ENCODE results near the gene PTPRJ. TPM values are rescaled to one million over a fixed set of nuclear protein-coding genes. Genes with fewer than 3 reads are reported as not detected.
A peak's percentile ranks its signal among the peaks of the same experiment; 100 is the strongest.

PTPRJ gene
- total and polyA plus RNA-seq, 2 experiments from 2014 or later, result 4.5 to 9.5 TPM

DNA sequence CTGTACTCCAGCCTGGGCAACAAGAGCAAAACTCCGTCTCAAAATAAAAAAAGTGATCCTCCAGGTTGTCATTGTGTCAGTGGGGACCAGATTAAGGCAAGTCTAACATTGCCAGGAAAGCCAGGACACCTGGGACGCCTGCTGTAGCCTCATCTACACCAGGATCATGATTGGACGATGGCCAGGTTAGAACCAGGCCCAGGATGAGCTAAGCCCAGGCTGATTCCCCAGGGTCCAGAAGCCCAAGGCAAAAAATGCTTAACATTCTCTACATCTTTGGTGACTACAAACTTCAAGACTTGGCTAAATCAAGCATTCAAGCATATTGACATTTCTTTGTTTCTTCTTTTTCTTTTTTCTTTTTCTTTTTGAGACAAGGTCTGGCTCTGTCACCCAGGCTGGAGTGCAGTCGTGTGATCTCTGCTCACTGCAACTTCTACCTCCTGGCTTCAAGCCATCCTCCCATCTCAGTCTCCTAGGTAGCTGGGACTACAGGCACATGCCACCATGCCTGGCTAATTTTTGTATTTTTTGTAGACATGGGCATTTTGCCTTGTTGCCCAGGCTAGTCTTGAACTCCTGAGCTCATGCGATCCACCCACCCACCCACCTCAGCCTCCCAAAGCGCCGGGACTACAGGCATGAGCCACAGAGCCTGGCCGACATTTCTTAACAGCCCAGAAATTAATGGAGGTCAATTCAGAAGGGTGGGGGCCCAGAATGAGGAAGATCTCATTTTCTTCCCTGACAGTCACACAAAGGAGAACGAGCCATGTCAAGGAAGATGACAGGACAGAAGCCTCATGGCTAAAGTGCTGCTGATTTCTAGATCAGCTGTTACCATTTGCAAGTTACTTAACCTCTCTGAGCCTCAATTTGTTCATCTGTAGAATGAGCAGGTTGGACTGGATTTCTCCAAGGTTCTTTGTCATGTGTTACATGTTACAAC lies 12.5 kb upstream of the PTPRJ start:
- no peak overlapping the region for H3K27ac ChIP-seq
- H4K20me1 ChIP-seq (ENCODE audit: insufficient read depth), result no peaks in the 10 kb centered on the region
- no peaks in the 10 kb centered on the region for H3K79me2 ChIP-seq (ENCODE audit: insufficient read depth)
- no peak overlapping the region for H3K4me2 ChIP-seq (ENCODE audit: unreplicated experiment)
- H3K4me1 ChIP-seq (ENCODE audit: insufficient read depth), result peaks cover 7% of the 10 kb centered on the region
- peak; percentile 65 for DNase-seq
- no peaks in the 10 kb centered on the region for H3K9me3 ChIP-seq (ENCODE audit: low read depth)
- no peaks in the 10 kb centered on the region for H3K9me2 ChIP-seq (ENCODE audit: insufficient read depth)
- H3K9ac ChIP-seq, result no peak overlapping the region
- in situ Hi-C loops (cut with MboI), result no loop called here
- no peaks in the 10 kb centered on the region for H3K36me3 ChIP-seq (ENCODE audit: low read depth)
- 91 to 92% methylated on average over 9 of the region's 9 CpGs for WGBS, 2 experiments (ENCODE audit: low coverage in 1 of 2, low lambda C conversion rate in 2 of 2, missing lambda C conversion rate in 2 of 2)
- H2AFZ ChIP-seq, result no peak overlapping the region
- no peak overlapping the region for H3K4me3 ChIP-seq
- TF ChIP-seq EZH2 (IDR thresholded peaks at IDR 0.05; ENCODE audit: insufficient read depth, poor library complexity, severe bottlenecking) (no peak), EZH2phosphoT487 (IDR thresholded peaks at IDR 0.05; ENCODE audit: insufficient read depth, low read depth) (no peak)
- H3F3A ChIP-seq (ENCODE audit: insufficient read depth), result peaks cover under 1% of the 10 kb centered on the region; the same call in 1 of the 2 replicates
- no peaks in the 10 kb centered on the region for H3K27me3 ChIP-seq (replicated peaks; ENCODE audit: insufficient read depth)

DNA sequence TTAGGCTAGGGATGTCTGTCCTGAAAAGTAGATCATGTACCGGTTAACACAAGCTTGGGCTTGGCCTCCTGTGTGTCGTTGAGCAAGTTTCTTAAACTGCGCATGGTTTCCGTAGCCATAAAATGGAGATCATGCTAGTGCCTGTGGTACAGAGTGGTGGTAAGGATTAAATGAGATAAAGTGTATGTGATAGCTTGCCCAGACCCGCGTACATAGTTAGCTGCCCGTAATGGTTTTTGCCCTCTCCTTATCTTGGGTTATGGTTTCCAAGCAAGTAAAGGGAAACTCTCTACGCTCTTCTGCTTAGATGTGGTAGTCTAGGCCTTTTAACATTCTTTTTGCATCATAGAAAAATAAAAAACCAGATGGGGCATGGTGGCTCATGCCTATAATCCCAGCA lies 11.0 kb upstream of the PTPRJ start:
- H3K27ac ChIP-seq, result no peak overlapping the region
- H2AFZ ChIP-seq, result no peak overlapping the region
- H3K9me2 ChIP-seq (ENCODE audit: insufficient read depth), result no peaks in the 10 kb centered on the region
- H3K4me2 ChIP-seq (ENCODE audit: unreplicated experiment), result no peak overlapping the region
- in situ Hi-C loops (cut with MboI), result no loop called here
- TF ChIP-seq EZH2 (IDR thresholded peaks at IDR 0.05; ENCODE audit: insufficient read depth, poor library complexity, severe bottlenecking) (no peak), EZH2phosphoT487 (IDR thresholded peaks at IDR 0.05; ENCODE audit: insufficient read depth, low read depth) (no peak)
- peaks cover 13% of the 10 kb centered on the region for H3F3A ChIP-seq (ENCODE audit: insufficient read depth)
- no peaks in the 10 kb centered on the region for H3K36me3 ChIP-seq (ENCODE audit: low read depth)
- peaks cover 16% of the 10 kb centered on the region for H3K4me1 ChIP-seq (ENCODE audit: insufficient read depth)
- no peak overlapping the region for H3K9ac ChIP-seq
- H3K27me3 ChIP-seq (replicated peaks; ENCODE audit: insufficient read depth), result no peaks in the 10 kb centered on the region
- no peaks in the 10 kb centered on the region for H3K79me2 ChIP-seq (ENCODE audit: insufficient read depth)
- 95 to 99% methylated on average over 8 of the region's 8 CpGs for WGBS, 2 experiments (ENCODE audit: low coverage in 1 of 2, low lambda C conversion rate in 2 of 2, missing lambda C conversion rate in 2 of 2)
- H4K20me1 ChIP-seq (ENCODE audit: insufficient read depth), result no peaks in the 10 kb centered on the region
- no peaks in the 10 kb centered on the region for H3K9me3 ChIP-seq (ENCODE audit: low read depth)
- DNase-seq, result no peak
- no peak overlapping the region for H3K4me3 ChIP-seq

DNA sequence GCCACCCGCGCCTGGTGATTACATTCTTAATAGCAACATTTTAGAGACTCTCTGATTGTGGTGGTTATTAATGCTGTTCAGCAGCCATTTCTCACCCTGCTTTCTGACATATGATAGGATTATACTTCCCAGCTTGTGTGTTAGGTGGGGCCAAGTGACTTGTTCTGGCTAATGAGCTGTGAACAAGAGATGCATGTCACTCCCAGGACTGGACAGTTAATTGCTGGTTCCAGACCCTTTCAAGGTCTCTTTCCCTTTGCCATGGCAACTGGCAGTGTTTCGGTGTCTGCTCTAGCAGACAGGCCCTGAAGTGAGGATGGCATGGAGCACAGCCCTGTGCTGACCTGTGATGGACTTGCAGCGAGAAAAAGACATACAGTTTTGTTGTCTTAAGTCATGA lies 8.9 kb upstream of the PTPRJ start:
- DNase-seq, result no peak
- no peak overlapping the region for H3K4me2 ChIP-seq (ENCODE audit: unreplicated experiment)
- H3K79me2 ChIP-seq (ENCODE audit: insufficient read depth), result no peaks in the 10 kb centered on the region
- peaks cover 27% of the 10 kb centered on the region for H3K4me1 ChIP-seq (ENCODE audit: insufficient read depth)
- H3K4me3 ChIP-seq, result no peak overlapping the region
- H3K27ac ChIP-seq, result no peak overlapping the region
- no peak overlapping the region for H2AFZ ChIP-seq
- 99% methylated on average over 4 of the region's 4 CpGs for WGBS, 2 experiments (ENCODE audit: low coverage in 1 of 2, low lambda C conversion rate in 2 of 2, missing lambda C conversion rate in 2 of 2)
- H3K36me3 ChIP-seq (ENCODE audit: low read depth), result no peaks in the 10 kb centered on the region
- no peaks in the 10 kb centered on the region for H3K9me3 ChIP-seq (ENCODE audit: low read depth)
- in situ Hi-C loops (cut with MboI), result no loop called here
- H3K9ac ChIP-seq, result no peak overlapping the region
- H3K27me3 ChIP-seq (replicated peaks; ENCODE audit: insufficient read depth), result no peaks in the 10 kb centered on the region
- peaks cover 31% of the 10 kb centered on the region for H3F3A ChIP-seq (ENCODE audit: insufficient read depth)
- no peaks in the 10 kb centered on the region for H3K9me2 ChIP-seq (ENCODE audit: insufficient read depth)
- H4K20me1 ChIP-seq (ENCODE audit: insufficient read depth), result no peaks in the 10 kb centered on the region
- TF ChIP-seq EZH2 (IDR thresholded peaks at IDR 0.05; ENCODE audit: insufficient read depth, poor library complexity, severe bottlenecking), result no peak
- TF ChIP-seq EZH2phosphoT487 (IDR thresholded peaks at IDR 0.05; ENCODE audit: insufficient read depth, low read depth), result no peak

DNA sequence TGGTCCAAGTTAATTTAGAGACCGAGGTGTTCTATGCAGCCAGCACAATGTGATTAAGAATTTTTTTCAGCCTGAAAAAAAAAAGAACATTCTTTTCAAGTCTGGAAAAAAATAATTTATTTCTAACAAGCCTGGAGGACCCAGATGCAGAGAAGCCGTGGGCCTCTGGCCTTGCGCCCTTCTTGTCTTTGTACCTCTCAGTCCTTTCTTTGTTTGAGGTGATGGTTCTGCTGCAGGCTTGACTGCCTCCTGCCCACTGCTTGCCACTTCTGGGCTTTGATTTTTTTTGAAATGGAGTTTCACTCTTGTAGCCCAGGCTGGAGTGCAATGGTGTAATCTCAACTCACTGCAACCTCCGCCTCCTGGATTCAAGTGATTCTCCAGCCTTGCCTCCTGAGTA lies 7.2 kb upstream of the PTPRJ start:
- no peak overlapping the region for H3K4me3 ChIP-seq
- H3K9me2 ChIP-seq (ENCODE audit: insufficient read depth), result no peaks in the 10 kb centered on the region
- no peak for DNase-seq
- H2AFZ ChIP-seq, result no peak overlapping the region; the same call in 1 of the 2 replicates
- TF ChIP-seq EZH2phosphoT487 (IDR thresholded peaks at IDR 0.05; ENCODE audit: insufficient read depth, low read depth) (no peak), EZH2 (IDR thresholded peaks at IDR 0.05; ENCODE audit: insufficient read depth, poor library complexity, severe bottlenecking) (no peak)
- no peaks in the 10 kb centered on the region for H4K20me1 ChIP-seq (ENCODE audit: insufficient read depth)
- H3K9ac ChIP-seq, result no peak overlapping the region
- H3F3A ChIP-seq (ENCODE audit: insufficient read depth), result peaks cover 31% of the 10 kb centered on the region
- no peaks in the 10 kb centered on the region for H3K36me3 ChIP-seq (ENCODE audit: low read depth)
- in situ Hi-C loops (cut with MboI), result no loop called here
- peaks cover 21% of the 10 kb centered on the region for H3K4me1 ChIP-seq (ENCODE audit: insufficient read depth)
- H3K27ac ChIP-seq, result peak overlapping the region; percentile 91
- no peaks in the 10 kb centered on the region for H3K79me2 ChIP-seq (ENCODE audit: insufficient read depth)
- H3K4me2 ChIP-seq (ENCODE audit: unreplicated experiment), result peak overlapping the region; percentile 69
- WGBS, 2 experiments (ENCODE audit: low coverage in 1 of 2, low lambda C conversion rate in 2 of 2, missing lambda C conversion rate in 2 of 2), result 96 to 99% methylated on average over 4 of the region's 4 CpGs
- no peaks in the 10 kb centered on the region for H3K9me3 ChIP-seq (ENCODE audit: low read depth)
- no peaks in the 10 kb centered on the region for H3K27me3 ChIP-seq (replicated peaks; ENCODE audit: insufficient read depth)
